SK-N-SH (cell line): ENCODE results near the gene IRF9.

ENCODE experiments used
- CTCF ChIP-seq: fragments of 200-600 bp; sonication (generic); IDR thresholded peaks from 2 replicates; pipeline ENCODE4 v1.6.1; 2017; ENCODE audit warnings: antibody characterized with exemption, mild to moderate bottlenecking, moderate library complexity
- ELF1 ChIP-seq: IDR thresholded peaks from 2 replicates; pipeline ENCODE4 v1.4.0; 2012
- FOXJ3 ChIP-seq: sonication (generic); formaldehyde crosslinking; IDR thresholded peaks from 2 replicates; pipeline ENCODE4 v1.5.1; 2020; ENCODE audit warnings: mild to moderate bottlenecking, missing genetic modification reagents
- GABPA ChIP-seq: IDR thresholded peaks from 2 replicates; pipeline ENCODE4 v1.4.0; 2012; ENCODE audit warnings: low read depth, mild to moderate bottlenecking
- GATA2 ChIP-seq: sonication (generic); formaldehyde crosslinking; IDR thresholded peaks from 2 replicates; pipeline ENCODE4 v1.5.0; 2020; ENCODE audit warnings: mild to moderate bottlenecking, missing genetic modification reagents
- RAD21 ChIP-seq: IDR thresholded peaks from 2 replicates; pipeline ENCODE4 v1.6.1; 2012; ENCODE audit warnings: mild to moderate bottlenecking, low read length
- REST ChIP-seq: IDR thresholded peaks from 2 replicates; pipeline ENCODE4 v1.6.1; 2012; ENCODE audit warnings: mild to moderate bottlenecking, low read depth, low read length, moderate library complexity
- RFX5 ChIP-seq: IDR thresholded peaks from 2 replicates; pipeline ENCODE4 v1.6.1; 2012; ENCODE audit warnings: mild to moderate bottlenecking, improper control_type of control experiment, low read length
- SIN3A ChIP-seq: IDR thresholded peaks from 2 replicates; pipeline ENCODE4 v1.6.1; 2012; ENCODE audit warnings: low read depth, mild to moderate bottlenecking, low read length, moderate library complexity, borderline replicate concordance
- TAF1 ChIP-seq: IDR thresholded peaks from 2 replicates; pipeline ENCODE4 v1.6.1; 2012; ENCODE audit warnings: low read depth, mild to moderate bottlenecking, low read length, moderate library complexity, borderline replicate concordance
- YY1 ChIP-seq: IDR thresholded peaks from 2 replicates; pipeline ENCODE4 v1.4.0; 2012; ENCODE audit warnings: low read depth, mild to moderate bottlenecking

- TF ChIP-seq RFX5 = no peak
- no peak for TF ChIP-seq GATA2 (CRISPR knock-in tag)
- TF ChIP-seq CTCF = no peak
- no peak for TF ChIP-seq SIN3A
- no peak for TF ChIP-seq ELF1
- no peak for TF ChIP-seq YY1
- no peak for TF ChIP-seq REST
- no peak for TF ChIP-seq RAD21
- no peak for TF ChIP-seq TAF1
- TF ChIP-seq FOXJ3 = no peak; the same call in 1 of the 2 replicates
- TF ChIP-seq GABPA = no peak
Measured at GRCh38 chr14:24194873-24195185, 33.8 kb downstream of the IRF9 start.
